Fibroblast of villous mesenchyme (primary cell): ENCODE results near the gene FBN3. TPM values are rescaled to one million over a fixed set of nuclear protein-coding genes. Genes with fewer than 3 reads are reported as not detected.
"Not testable (repeated sequence)": the region's sequence is repeated elsewhere in the genome, so short reads cannot be mapped to it uniquely, and the experiment has no call there.

Source experiments
- DNase-seq: peaks from one replicate; pipeline ENCODE4 v3.0.0-alpha.2; 2010; ENCODE audit warnings: low read depth
- H3K4me3 ChIP-seq: 2 replicates; pipeline ENCODE4 v1.5.1; 2011; ENCODE audit warnings: low read depth, mild to moderate bottlenecking, low read length
- total RNA-seq: library from RNA; depleted of rRNA; stranded (reverse); fragments of >200 nt; gene quantifications from 2 replicates; pipeline ENCODE4 v1.2.3, GENCODE V29; 2012
- TF ChIP-seq, protein P1 (sequence below): IDR thresholded peaks from 2 replicates; pipeline ENCODE4 v1.5.1; 2012; ENCODE audit warnings: low read depth, mild to moderate bottlenecking, low read length; ENCODE audit not compliant: insufficient read depth

FBN3 gene
- total RNA-seq, 1 donor: not detected

- no peak for DNase-seq
- H3K4me3 ChIP-seq: no peak overlapping the region
- TF ChIP-seq, protein P1, sequence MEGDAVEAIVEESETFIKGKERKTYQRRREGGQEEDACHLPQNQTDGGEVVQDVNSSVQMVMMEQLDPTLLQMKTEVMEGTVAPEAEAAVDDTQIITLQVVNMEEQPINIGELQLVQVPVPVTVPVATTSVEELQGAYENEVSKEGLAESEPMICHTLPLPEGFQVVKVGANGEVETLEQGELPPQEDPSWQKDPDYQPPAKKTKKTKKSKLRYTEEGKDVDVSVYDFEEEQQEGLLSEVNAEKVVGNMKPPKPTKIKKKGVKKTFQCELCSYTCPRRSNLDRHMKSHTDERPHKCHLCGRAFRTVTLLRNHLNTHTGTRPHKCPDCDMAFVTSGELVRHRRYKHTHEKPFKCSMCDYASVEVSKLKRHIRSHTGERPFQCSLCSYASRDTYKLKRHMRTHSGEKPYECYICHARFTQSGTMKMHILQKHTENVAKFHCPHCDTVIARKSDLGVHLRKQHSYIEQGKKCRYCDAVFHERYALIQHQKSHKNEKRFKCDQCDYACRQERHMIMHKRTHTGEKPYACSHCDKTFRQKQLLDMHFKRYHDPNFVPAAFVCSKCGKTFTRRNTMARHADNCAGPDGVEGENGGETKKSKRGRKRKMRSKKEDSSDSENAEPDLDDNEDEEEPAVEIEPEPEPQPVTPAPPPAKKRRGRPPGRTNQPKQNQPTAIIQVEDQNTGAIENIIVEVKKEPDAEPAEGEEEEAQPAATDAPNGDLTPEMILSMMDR: no peak
These were observed 38.5 kb downstream of the FBN3 start for GRCh38 chr19:8110931-8111330.

DNA sequence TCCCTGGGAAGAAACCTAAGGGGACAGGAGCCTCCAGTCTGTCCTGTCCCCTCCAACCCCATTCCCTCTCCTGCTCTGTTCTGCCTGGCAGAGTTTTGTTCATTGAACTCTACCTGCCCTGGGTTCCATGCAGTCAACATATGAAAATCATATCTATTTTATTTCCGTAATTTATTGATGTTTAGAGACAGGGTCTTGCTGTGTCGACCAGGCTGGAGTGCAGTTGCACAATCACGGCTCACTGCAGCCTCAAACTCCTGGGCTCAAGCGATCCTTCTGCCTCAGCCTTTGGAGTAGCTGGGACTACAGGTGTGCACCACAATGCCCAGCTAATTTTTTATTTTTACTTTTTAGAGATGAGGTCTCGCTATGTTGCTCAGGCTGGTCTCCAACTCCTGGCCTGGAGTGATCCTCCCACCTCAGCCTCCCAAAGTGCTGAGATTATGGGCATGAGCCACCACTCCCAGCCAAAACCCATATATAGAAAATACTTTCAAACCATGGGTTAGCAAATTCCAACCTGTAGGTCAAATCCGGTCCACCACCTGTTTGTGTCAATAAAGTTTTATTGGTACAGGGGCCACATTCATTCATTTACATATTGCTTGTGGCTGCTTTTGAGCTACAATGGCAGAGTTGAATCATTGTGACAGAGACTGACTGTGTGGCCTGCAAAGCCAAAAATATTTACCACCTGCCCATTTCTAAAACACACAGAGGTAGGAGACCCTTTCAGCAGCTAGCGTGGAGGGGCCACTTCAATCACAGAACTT lies 39.3 kb downstream of the FBN3 start:
- no peak overlapping the region for H3K4me3 ChIP-seq
- no peak for DNase-seq
- TF ChIP-seq, protein P1: no peak

DNA sequence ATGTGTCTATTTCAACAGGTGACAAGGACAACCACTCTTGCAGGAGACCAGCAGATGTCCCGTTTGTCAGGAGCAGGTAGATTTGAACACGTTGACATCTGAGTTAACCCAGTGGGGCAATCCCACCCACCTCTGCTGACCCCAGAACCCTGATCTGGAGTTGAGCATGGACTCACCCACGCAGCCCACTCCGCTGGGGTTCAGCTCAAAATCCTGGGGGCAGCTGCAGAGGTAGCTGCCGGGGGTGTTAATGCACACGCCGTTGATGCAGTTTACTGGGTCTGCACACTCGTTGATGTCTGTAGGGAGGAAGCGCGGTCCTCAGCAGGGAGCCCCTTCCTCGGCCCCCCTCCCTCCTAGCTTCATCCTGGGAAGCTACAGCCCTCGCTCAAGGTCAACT lies 39.9 kb downstream of the FBN3 start:
- TF ChIP-seq, protein P1: no peak
- no peak for DNase-seq

DNA sequence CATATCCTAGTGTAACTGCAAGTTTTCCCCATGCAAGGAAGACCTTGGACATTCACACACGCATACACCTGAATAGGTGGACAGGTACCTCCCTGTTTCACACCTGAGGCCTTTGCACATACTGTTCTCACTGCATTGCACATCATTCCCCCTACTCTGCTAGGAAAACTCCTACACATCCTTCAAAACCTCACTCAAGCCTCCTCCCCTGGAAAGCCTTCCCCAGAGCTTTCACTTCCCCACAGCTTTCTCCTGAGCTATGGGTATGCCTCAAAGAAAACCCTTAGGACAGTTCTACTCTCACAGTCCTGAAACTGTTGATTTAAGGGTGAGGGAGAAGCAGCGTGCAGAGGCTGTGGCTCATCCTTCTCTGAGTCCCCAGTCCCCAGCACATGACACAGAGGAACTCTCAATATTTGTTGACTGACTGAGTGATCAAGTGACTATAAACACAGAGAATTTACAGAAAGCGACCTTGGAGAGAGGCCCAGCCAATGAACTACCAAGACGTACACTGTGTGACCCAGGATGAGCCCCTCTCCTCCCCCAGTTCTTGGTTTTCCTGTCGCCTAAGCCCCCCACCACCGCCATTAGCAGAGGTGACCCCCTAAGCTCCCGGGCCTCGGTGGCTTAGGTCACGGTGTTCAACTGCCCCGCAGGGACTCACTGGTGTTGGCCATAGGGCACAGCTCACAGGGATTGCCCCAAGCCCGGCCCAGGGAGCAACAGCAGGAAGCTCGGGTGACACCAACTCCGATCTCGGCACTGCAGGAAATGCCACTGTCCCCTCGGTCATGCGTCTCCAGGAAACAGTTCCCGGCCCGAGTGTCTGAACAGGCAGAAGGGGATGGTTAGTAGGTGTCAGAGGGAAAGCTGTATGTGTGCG lies 40.6 kb downstream of the FBN3 start:
- H3K4me3 ChIP-seq: no peak overlapping the region
- TF ChIP-seq, protein P1: no peak
- no peak for DNase-seq

More for the DNA sequence above, 39.9 kb downstream of the FBN3 start:
- no peak overlapping the region for H3K4me3 ChIP-seq

GRCh38 chr19:8107301-8107903 lies 42.0 kb downstream of the FBN3 start:
- TF ChIP-seq, protein P1: no peak
- H3K4me3 ChIP-seq: no peak overlapping the region
- no peak for DNase-seq

GRCh38 chr19:8105471-8105870 lies 43.9 kb downstream of the FBN3 start:
- TF ChIP-seq, protein P1: no peak
- DNase-seq: no peak
- H3K4me3 ChIP-seq: no peak overlapping the region

- not testable (repeated sequence) for H3K4me3 ChIP-seq, DNase-seq
These were observed 47.5 kb downstream of the FBN3 start for GRCh38 chr19:8101910-8102309.
